IPS-11a (cell line): ENCODE data around the gene TCF3.
A peak's percentile ranks its signal among the peaks of the same experiment; 100 is the strongest.
"Not testable (repeated sequence)": the region's sequence is repeated elsewhere in the genome, so short reads cannot be mapped to it uniquely, and the experiment has no call there.

Experiments used
- H3K4me3 ChIP-seq: one replicate; pipeline ENCODE4 v1.5.1; 2013; ENCODE audit warnings: low read depth, low read length, control low read depth

The TCF3 gene

DNA sequence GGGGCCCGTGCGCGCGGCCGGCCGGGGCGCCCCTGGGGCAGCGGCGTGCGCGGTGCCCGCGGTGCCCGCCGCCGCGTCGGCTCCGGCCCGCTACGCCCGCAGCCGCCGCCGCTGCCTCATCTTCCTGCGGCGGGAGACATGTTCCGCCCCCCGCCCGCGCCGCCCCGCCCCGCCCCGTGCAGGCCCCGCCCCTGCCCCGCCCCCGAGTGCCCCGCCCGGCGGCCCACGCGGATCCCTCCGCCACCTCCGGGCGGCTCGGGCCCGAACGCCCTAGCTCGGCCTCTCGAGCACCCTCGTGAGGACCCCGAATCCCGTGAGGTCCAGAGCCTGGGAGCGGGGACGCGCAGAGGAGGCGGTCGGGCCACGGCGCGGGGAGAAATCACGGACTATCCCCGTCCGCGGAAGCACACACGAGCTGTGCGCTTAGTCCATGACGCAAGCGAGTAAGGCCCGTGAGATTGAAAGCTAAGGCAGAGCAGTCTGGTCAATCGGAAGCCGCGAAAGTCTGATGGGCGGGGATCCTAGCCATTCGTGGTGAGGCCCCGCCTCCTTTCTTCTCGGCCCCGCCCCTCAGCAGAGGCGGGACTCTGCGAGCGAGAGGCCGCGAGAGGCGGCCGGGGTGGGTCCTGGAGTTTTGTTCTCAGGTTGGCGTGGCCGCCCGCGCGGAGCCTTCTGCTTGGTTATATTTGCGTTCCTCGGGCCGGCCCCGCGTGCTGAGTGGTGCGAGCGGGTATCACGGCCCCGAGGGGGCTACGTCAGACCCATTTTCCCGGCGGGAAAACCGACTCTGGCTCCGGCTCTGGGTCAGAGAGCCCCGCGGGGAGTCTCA lies at the start of gene TCF3:
Gene TCF3, minus strand, starts transcription at position 145 of the 829 bp plus-strand sequence. CDS start 2,367 bp downstream, outside the sequence.
- H3K4me3 ChIP-seq, result peak within 1 kb of the TSS; percentile 73

DNA sequence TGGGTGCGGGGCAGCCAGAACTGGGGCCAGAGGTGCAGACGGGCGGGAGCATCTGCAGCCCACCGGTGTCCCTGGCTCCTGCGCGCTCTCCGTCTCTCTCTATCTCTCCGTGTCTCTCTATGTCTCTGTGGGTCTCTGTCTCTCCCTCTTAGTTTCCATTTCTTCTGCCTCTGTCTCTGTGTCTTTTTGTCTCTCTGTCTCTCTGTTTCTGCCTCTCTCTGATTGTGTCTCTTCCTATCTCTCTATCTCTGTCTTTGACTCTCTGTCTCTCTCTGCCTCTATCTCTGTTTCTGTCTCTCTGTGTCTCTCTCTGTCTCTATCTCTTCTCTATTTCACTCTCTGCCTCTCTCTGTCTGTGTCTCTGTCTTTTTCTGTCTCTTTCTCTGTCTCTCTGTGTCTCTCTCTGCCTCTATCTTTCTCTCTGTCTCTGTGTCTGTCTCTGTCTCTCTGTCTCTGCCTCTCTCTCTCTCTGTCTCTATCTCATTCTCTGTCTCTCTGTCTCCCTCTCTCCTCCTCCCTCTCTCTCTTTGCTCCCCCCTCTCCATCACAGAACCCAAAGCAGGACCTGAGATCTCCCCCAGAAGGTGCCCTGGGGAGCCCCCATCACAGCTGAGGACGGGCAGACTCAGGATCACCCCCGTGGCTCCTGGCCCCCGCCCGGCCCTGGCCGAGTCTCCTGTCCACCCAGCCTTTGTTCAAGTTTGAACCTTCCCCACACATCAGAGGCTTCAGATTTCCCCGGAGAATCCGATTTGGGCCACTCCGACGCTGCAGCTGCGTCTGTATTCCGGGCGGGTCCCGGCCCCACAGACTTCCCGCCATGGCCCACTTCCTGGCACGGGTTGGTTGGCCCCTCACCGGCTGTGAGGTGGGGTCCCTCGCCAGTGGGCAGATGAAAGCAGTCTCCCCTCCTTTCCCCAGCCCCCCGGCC lies 48.6 kb upstream of the TCF3 start:
- no peak overlapping the region for H3K4me3 ChIP-seq

DNA sequence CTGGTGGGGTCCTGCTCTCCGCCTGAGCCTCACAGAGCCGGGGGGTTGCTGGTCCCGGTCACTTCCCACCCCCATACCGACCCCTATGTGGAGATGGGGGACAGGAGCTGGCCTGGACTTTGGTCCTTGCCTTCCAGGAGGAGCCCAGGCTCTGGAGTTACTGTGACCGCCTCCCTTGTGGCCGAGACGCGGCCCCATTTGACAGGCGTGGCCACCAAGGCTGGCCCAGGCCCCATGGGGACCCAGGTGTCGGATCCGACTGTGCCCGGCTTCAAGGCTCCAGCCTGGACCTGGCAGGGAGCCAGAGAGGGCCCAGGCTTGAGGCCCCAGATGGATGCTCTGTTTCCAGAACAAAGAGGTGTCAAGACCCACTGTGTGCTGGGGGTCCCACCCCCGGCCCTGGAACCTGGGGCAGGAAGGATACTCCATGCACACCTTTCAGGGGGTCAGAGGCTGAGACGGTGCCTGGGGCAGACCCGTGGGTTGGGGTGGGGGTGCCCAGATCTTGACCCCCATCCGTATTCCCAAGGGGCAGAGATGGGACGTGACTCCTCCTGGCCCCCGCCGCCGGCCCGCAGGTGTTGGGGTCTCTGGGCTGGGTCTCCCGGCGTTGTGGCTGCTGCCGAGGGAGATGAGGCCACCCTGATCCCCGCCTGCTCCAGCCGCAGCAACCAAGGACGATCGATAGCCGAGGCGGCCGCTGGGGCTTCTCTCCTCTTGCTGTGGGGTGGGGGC lies 47.8 kb upstream of the TCF3 start:
- no peak overlapping the region for H3K4me3 ChIP-seq

DNA sequence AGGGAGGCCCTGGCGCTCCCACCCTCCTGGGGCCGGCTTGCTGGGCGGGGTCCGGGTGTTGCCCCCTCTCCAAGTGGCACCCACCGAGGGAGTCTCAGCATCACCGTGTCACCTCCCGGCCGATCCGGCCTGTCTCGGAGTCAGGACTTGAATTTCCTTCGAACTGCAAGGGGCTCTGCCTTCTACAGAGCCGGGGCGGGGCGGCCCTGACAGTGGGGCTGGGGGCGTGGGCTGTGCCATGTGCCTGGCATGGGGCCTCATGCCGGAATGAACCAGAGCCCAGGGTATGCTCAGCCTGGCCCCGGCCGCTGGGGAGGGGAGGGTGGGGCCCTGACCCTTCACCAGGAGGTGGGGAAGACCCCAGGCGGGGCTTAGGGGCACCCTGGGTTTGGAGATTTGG lies 47.0 kb upstream of the TCF3 start:
- H3K4me3 ChIP-seq, result no peak overlapping the region

DNA sequence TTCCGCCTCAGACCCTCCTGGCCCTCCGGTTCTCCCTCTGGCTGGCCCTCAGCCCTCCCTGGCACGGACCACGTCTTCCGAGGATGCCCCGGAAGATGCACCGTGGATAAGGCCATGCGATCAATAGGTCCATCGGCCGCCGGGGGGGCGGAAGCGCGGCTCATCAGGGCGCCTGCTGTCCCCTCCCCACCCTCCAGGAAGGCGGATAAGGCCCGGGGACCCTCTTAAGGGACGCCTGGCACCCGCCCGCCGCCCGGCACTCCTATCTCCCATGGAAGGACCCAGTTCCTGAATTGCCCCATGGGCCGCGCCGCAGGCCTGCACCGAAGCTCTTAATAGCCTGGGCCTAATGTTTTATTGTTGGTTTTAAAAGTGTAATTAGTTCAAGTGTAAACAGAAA lies 46.2 kb upstream of the TCF3 start:
- no peak overlapping the region for H3K4me3 ChIP-seq

DNA sequence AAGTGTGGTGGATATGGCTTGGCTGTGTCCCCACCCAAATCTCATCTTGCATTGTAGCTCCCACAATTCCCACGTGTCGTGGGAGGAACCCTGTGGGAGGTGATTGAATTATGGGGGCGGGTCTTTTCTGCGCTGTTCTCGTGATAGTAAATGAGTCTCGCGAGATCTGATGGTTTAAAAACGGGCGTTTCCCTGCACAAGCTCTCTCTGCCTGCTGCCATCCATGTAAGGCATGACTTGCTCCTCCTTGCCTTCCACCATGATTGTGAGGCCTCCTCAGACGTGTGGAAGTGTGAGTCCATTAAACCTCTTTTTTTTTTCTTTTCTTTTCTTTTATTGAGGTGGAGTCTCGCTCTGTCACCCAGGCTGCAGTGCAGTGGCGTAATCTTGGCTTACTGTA lies 43.1 kb upstream of the TCF3 start:
- not testable (repeated sequence) for H3K4me3 ChIP-seq

DNA sequence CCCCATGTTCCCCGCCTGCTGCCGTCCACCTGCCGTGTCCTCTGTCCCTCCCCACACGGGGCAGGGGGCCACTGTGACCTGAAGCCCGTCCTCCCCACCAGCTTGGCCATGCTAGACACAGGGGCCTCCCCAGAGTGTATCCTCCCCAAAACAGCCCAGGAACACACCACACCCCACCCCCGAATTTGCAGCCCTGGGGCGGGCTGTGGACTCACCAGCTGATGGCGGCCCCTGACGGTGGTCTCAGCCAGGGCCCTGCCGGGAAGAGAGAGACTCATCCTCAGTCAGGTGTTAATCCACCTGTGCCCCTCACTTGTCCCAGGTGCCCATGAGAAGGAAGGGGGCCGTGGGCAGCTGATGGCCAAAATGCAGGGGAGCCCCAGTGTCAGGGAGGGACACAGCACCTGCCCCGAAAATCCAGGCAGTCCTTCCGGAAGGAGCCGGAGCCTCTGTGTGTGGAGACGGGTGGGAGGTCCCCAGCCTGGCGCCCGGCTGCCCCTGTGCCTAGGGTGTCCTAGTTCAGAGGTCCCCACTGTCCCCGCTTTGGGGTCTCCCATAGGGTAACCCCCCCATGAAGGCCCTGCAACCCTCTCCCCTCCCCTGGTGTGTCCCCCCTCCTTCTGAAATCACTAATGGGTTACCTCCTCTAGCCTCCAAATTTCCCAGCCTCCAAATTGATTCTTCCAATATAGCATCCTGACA lies 39.3 kb upstream of the TCF3 start:
- H3K4me3 ChIP-seq, result no peak overlapping the region

DNA sequence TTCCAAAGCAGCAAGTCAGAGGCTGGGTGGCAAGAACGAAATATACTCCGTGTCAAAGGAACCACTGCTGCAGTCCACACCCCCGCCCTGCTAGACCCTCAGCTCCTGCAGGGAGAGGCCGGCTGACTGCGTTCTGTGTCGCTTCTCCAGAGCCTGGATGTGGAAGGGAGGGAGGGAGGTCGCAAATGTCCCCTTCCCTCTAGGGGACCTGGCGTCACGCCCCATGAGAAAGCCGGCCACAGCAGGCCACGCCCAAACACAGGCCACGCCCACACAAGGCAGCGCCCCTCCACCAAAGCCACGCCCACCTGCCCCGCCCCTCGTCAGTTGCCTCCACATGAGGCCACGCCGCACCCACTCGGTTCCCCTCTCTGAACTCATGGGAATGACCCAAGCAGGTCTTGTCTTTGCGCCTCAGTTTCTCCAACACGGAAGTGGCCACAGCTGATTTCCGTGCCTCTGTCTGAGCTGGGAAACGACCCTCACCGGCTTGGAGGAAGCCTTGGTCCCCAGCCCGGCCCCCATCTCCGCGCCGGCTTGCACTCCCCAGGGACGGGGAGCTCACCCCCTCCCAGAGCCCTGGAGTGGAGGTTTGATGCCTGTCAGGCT lies 38.4 kb upstream of the TCF3 start:
- no peak overlapping the region for H3K4me3 ChIP-seq

DNA sequence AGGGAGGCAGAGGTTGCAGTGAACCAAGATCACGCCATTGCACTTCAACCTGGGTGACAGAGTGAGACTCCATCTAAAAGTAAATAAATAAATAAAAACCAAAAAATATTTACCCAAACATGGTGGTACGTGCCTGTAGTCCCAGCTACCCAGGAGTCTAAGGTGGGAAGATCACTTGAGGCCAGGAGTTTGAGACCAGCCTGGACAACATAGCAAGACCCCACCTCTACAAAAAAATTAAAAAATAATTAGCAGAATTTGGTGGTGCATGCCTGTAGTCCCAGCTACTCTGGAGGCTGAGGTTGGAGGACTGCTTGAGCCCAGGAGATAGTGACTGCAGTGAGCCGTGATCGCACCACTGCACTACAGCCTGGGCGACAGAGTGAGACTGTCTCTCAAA lies 33.4 kb upstream of the TCF3 start:
- not testable (repeated sequence) for H3K4me3 ChIP-seq

DNA sequence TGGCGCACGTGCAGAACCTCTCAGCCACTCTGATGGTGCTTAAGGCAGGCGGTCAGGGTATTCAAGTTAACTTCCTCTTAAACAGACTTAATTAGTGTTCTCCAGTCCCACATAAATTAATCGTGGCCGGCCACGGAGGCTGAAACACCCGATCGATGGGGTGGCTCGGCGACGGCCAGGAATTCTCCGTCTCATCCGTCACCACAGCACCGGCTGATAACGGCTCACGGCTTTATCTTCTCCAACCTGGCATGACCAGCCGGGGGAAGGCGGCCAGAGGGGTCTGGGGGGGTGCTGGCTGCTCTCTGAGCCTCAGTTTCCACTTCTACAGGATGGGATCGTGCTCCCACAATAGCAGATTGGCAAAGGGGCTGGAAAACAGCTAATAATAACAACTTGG lies 32.6 kb upstream of the TCF3 start:
- no peak overlapping the region for H3K4me3 ChIP-seq

DNA sequence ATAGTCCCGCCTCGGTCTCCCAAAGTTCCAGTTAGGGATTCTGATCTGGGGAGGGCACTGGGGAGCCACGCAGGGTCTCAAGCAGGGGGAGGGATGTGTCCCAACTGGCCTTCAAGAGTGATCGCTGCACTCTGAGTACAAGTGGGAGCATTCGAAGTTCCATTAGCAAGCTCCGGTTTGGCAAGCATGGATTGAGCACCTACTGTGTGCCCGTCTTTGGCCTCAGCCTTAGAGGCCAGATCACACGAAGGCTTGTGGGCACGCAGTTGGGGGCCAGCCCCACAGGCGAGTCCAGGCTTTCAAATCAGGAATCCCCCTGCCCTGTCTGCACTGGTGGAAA lies 32.1 kb upstream of the TCF3 start:
- H3K4me3 ChIP-seq, result no peak overlapping the region

DNA sequence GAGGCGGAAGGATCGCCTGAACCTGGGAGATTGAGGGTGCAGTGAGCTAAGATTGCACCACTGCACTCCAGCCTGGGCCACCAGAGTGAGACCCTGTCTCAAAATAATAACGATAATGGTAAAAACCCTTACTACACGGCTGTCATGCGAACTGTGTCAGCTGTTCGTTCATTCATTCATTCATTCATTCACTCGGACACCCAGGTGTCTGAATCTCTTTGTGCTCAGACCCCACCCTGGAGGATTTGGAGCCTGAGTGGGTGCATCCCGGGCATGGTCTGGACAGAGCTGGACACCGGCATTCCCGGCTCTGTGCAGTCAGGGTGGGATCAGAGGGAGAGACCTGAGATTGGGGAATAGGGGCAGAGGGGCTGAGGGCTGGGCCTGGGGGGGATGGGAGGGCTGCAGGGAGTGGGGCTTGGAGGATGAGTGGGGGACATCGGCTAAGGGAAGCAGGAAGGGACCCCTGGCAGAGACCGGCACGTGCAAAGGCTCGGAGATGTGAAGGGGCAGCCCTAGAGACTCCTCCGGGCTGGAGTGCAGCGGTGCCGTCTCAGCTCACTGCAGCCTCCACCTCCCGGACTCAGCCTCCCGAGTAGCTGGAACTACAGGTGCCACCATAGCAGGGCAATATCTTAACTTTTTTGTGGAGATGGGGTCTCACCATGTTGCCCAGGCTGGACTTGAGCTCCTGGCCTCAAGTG lies 31.6 kb upstream of the TCF3 start:
- no peak overlapping the region for H3K4me3 ChIP-seq

DNA sequence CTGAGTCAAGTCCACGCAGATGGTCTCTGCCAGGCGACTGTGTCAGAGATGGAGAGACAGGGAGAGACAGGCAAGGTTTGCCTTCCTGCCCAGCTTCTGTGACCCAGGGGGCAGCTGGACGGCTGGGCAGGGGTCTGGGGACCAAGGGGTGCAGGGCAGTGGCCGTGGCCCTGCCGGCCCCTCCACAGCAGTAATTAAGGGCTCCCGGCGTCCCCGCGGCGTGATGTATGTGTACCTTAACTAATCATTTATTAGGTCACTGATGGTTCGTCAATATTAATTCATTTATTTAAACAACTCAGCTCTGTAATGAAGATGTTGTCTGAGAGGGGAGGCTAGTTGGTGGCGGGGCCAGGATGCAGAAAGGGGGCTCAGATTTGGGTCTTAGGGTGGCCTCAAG lies 28.6 kb upstream of the TCF3 start:
- no peak overlapping the region for H3K4me3 ChIP-seq

DNA sequence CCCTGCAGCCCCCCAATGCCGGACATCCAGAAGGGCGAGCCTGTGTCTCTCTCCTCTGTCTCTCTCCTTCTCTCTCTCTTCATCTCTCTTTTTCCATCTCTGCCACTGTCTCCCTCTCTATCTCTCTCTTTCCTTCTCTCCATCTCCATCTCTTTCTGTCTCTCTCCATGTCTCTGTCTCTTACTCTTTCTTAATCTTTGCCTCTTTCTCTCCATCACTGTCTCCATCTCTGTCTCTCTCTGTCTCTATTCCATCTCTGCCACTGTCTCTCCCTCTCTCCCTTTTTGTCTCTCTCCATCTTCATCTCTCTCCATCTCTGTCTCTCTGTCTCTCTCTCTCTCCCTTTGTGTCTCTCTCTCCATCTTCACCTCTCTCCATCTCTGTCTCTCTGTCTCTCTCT lies 25.7 kb upstream of the TCF3 start:
- no peak overlapping the region for H3K4me3 ChIP-seq

DNA sequence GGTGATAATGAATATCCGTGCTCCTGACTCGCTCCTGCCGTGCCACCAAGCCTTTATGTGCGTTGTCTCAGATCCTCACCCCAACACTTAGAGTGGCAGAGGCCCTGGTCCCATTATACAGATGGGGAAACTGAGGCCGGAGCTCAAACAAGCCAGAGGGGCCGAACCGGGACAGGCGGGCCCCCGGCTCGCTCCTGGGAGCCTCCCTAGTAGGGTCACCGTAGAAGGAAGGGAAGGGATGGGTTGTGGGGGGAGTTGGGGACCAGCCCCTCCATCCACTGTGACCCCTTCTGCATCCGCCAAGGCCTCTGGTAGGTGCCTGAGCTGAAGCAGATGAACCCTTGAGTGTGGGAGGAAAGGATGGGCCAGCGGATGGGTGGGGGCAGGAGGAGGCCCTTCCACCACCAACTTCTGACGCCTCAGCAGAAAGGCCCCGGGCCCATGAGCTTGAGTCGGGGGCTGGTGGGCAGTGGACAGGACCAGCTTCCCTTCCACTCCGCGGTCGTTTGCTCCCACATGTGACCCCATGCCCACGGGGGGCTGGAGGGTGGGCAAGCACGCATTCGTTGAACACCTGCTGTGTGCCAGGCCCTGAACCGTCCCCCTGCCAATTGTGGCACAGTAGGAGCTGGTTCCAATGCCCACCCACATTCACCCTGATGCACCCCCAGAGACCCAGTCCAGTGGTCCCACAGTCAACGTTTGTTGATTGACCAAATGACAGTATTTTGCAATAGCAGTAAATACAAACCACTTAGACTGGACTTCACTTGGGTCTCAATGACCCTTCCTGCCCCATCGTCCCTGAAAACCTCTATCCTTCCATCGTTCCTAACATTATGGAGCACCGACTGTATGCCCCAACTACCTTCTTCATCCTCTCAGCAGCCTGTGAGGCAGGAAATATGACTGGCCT lies 24.2 kb upstream of the TCF3 start:
- peak overlapping the region; percentile 8 for H3K4me3 ChIP-seq

DNA sequence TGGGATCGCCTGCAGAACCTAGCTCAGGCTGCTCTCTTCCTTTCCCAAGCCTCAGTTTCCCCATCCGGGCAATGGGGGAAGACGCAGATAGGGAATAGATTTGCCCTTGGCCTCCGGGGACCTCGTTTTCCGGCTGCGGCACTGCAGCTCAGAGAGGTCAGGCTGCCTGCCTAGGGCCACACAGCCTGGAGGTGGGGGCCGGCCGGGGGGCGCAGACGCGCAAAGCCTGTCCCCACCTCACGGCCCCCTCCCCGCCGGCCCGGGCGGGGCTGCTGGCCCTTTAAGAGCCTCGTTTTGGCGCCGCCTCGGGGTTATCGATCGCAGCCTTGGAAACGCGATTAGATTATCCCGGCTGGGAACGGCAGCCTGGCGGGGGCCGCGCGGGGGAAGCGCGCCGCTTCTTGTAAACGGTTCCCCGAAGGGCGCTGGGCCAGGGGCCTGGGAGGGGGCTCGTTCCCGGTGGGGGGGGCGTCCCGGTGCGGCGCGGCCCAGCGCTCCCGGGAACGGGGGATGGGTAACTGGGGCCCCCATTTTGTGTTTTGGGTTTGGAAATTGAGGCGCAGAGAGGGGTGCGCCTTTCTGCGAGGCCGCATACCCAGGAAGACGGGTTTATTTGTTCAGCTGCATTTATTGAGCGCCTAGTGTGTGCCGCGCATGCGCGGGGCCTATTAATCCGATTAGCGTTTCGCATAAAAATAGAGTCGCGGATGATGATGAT lies 23.4 kb upstream of the TCF3 start:
- peak overlapping the region; percentile 8 for H3K4me3 ChIP-seq

DNA sequence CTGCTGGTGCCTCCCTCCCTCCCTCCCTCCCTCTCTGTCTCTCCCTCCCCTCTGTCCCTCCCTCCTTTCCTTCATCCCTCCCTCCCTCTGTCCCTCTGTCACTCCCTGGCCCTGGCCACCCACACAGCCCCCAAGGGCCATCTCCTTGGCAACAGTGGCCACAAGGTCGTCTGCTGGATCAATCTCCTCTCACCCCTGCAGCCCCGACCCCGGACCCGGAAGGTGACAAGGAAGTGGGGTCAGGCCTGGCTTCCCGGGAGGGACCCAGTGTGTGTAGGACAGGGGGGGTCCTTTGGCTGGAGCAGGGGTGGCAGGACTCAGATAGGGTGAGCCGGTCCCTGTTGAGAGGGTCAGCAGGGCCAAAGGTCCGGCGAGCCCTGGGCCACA lies 21.9 kb upstream of the TCF3 start:
- H3K4me3 ChIP-seq, result no peak overlapping the region

DNA sequence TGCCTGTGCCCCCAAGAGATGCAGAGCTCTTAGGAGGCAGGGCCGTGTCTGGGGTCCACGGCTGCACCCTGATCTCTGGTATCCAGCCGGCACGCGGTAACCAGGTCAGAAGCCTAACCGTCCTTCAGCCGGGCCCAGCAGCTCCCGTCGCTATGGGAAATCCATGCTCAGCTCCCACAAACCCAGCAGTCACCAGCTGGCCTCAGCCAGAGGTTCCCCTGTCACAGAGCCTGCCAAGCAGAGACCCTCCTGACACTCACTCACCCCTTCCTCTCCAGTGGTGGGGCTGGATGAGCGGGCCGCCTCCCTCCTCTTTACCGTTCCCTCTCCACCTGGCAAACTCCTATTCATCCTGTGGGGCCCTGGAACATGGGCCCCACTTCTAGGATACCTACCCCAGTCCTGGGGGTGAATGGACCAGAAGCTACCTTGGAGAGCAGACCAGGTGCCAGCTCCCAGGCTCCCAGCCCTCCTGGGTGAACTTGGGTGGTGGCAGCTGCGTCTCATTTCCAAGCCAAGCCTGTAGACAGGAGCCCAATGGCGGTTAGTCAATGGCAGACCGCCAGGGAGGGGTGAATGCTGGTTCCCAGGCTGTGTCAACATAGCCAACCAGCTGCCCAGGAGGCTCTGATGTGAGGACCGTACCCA lies 21.4 kb upstream of the TCF3 start:
- no peak overlapping the region for H3K4me3 ChIP-seq
